22Rv1 (cell line): ENCODE results near the gene DYRK3.
A peak's percentile ranks its signal among the peaks of the same experiment; 100 is the strongest.

Experiments used
- CTCF ChIP-seq: fragments of 450-650 bp; IDR thresholded peaks from 2 replicates; pipeline ENCODE4 v1.5.1; 2017; ENCODE audit warnings: mild to moderate bottlenecking
- ZFX ChIP-seq: fragments of 450-650 bp; IDR thresholded peaks from 2 replicates; pipeline ENCODE4 v1.6.1; 2017; ENCODE audit warnings: antibody characterized with exemption, borderline replicate concordance

GRCh38 chr1:206606867-206607266 lies 28.5 kb upstream of the DYRK3 start:
- peak; percentile 88 for TF ChIP-seq CTCF
- TF ChIP-seq ZFX = no peak
